Muscle layer of colon (tissue), 2 donors: ENCODE results near the gene PATZ1.

Experiments
- H3K27ac ChIP-seq: one replicate; pipeline ENCODE4 v1.7.0; 2013; ENCODE audit warnings: low read depth, mild to moderate bottlenecking, low read length, moderate library complexity
- H3K27me3 ChIP-seq, 2 donors: one replicate each; pipeline ENCODE4 v1.7.0; 2013; ENCODE audit warnings: low read length in 2 of 2, mild to moderate bottlenecking in 2 of 2; ENCODE audit not compliant: insufficient read depth in 2 of 2, control insufficient read depth in 1 of 2
- H3K36me3 ChIP-seq: one replicate; pipeline ENCODE4 v1.7.0; 2013; ENCODE audit warnings: mild to moderate bottlenecking, low read length; ENCODE audit not compliant: insufficient read depth
- H3K4me1 ChIP-seq: one replicate; pipeline ENCODE4 v1.7.0; 2013; ENCODE audit warnings: mild to moderate bottlenecking, low read length; ENCODE audit not compliant: insufficient read depth
- H3K4me3 ChIP-seq, 2 donors: one replicate each; pipeline ENCODE4 v1.7.0; 2013; ENCODE audit warnings: low read length in 2 of 2, low read depth in 1 of 2, mild to moderate bottlenecking in 1 of 2, moderate library complexity in 1 of 2
- H3K9ac ChIP-seq: one replicate; pipeline ENCODE4 v1.7.0; 2013; ENCODE audit warnings: low read length
- H3K9me3 ChIP-seq: one replicate; pipeline ENCODE4 v1.7.0; 2013; ENCODE audit warnings: mild to moderate bottlenecking, low read length
- donor health status: abdominal sarcoma.
- donor health status: Adenocarcinoma of cecum.

The PATZ1 gene

DNA sequence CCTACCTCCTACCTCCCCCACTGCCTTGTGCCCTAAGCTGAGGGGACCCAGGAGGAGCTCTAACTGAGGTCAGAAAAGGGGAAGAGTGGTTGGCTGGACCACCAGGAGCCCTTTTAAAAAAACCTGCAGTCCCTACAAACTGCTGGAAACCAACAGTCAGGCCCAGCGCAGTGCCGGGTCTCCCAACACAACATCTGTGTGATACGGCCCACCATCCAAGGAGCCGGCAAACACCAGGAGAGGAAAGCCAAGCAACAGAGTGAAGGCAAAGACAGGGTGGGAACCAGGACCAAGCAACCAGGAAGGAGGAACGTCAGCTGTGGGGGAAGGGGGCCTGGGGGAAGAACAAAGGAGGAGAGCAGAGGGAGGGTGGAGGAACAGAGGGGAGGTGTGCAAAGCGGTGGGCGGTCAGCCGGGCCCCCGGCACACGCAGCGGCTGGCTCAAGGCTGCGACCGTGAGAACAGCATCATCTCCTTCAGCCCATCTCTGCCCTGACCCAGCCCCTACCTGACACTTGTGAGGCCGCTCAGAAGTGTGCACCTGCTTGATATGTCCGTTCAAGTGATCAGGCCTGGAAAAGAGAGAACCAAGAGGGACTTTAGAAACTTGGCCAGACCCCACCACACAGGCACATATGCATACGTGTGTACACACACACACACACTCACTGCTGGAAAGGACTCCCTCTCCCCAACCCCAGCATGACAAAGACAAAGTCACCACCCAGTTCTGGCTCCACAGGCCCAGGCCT, 3.6 kb downstream of the PATZ1 start:
- Histone ChIP-seq H3K4me3 (peak overlapping the region in 1 of 2 donors; percentile 30), H3K9ac (peak overlapping the region; percentile 31), H3K9me3 (no peaks in the 10 kb centered on the region), H3K4me1 (peaks cover 47% of the 10 kb centered on the region), H3K27me3 (no peaks in the 10 kb centered on the region), H3K36me3 (peaks cover 47% of the 10 kb centered on the region), H3K27ac (peak overlapping the region; percentile 42)

GRCh38 chr22:31341386-31342088, 4.6 kb downstream of the PATZ1 start:
- Histone ChIP-seq H3K4me1 (peaks cover 47% of the 10 kb centered on the region), H3K9me3 (no peaks in the 10 kb centered on the region), H3K9ac (no peak overlapping the region), H3K36me3 (peaks cover 51% of the 10 kb centered on the region), H3K27me3 (no peaks in the 10 kb centered on the region), H3K4me3 (no peak overlapping the region), H3K27ac (no peak overlapping the region)

DNA sequence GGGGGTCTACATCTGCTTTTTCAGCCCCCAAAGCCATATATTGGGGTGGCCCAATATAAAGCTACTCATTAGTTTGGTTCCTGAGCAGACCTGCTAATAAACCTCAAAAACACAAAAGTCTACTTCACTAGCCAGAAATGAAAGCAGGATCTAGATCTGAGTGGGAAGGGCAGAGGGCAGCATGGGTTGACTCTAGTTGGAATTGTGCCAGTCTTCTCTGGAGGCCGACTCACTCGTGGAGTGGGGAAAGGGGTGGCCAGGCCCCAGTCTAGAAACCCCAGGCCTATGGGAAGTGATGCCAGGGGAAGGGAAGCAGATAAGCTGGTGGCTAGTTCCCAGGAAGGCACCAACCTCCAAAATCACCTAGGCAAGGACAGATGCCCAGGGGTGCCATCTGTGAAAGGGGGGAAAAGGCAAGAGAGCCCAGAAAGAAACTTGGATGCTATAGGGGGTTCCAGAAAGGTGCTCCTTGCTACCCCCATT, 5.3 kb downstream of the PATZ1 start:
- no peak overlapping the region for H3K27ac ChIP-seq
- no peak overlapping the region for H3K9ac ChIP-seq
- no peaks in the 10 kb centered on the region for H3K9me3 ChIP-seq
- peaks cover 47% of the 10 kb centered on the region for H3K4me1 ChIP-seq
- no peak overlapping the region for H3K4me3 ChIP-seq
- H3K36me3 ChIP-seq: peaks cover 55% of the 10 kb centered on the region
- H3K27me3 ChIP-seq: no peaks in the 10 kb centered on the region

DNA sequence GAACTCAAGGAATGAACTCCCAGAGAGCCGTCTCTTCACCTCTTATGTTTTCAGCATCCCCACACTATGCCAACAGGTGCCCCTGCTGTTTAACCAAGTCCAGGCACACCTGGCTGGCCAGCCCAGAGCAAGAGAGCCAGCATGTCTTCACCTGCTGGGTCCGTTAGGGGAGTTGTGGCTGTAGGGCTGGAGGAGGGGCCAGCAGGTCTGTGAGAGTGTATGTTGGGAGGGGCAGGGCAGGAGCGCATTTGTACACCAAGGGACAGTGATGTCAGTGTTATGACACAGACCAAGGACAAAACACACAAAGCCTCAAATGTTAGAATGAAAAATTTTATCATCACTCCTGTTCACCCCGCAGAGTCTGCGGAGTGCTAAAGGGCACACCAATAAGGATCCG, 5.8 kb downstream of the PATZ1 start:
- H3K27ac ChIP-seq: no peak overlapping the region
- H3K27me3 ChIP-seq: no peaks in the 10 kb centered on the region
- H3K4me3 ChIP-seq: no peak overlapping the region
- H3K9ac ChIP-seq: no peak overlapping the region
- no peaks in the 10 kb centered on the region for H3K9me3 ChIP-seq
- H3K4me1 ChIP-seq: peaks cover 47% of the 10 kb centered on the region
- H3K36me3 ChIP-seq: peaks cover 60% of the 10 kb centered on the region

DNA sequence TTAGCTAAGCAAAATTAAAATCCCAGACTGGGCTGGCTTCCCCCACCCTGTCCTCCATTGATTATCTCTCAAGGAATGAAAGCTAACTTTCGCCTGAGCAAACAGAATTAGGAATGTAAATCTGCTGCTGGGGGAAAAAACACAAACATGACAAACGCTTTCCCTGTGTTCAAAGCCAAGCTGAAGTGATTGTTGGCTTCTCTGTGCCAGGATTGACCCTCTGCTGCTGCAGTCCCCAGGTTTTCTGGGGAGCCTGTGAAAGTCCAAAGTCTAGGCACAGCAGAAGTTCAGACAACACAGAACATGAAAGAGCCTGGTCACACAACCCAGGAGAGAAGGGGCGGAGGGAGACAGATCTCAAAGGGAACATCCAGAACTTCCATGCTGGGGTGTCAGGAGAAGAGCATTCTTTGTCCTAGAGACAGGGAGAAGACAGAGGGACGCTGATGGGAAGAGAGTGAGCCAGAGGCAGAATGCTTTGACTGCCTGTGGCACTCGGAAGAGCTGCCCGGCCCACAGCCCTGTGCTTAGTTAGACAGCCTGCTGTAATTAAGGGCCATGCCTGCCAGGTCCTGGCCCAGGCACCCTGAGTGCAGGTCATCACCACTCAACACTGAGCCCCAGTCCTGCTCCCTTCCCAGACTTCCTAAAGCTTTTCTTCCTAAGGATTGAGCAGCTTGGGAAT, 6.9 kb downstream of the PATZ1 start:
- Histone ChIP-seq H3K27me3 (no peaks in the 10 kb centered on the region), H3K9me3 (no peaks in the 10 kb centered on the region), H3K9ac (no peak overlapping the region), H3K36me3 (peaks cover 70% of the 10 kb centered on the region), H3K4me1 (peaks cover 40% of the 10 kb centered on the region), H3K27ac (no peak overlapping the region), H3K4me3 (no peak overlapping the region)

- Histone ChIP-seq H3K9me3 (no peaks in the 10 kb centered on the region), H3K27me3 (no peaks in the 10 kb centered on the region), H3K4me1 (peaks cover 23% of the 10 kb centered on the region), H3K36me3 (peaks cover 78% of the 10 kb centered on the region), H3K9ac (no peak overlapping the region), H3K4me3 (no peak overlapping the region), H3K27ac (no peak overlapping the region)
Observed at GRCh38 chr22:31337178-31337577, 9.0 kb downstream of the PATZ1 start.

DNA sequence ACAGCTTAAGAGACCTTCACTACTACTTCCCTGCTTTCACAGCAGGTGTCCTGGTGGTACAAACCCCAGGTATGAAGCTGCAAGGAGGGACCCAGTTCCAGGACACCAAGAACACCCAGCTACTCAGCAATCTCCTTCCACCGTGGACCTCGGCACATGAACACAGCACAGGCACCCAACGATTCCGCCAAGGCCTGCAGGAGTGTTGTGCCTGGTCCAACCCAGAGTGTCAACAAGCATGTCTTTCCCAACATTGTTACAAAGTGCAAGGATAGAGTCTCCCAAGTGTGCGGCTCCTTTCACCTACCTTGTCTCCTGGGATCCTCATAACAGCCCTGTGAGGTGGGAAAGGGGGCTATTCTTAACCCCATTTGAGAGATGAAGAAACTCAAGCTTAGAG, 11.8 kb downstream of the PATZ1 start:
- peaks cover 67% of the 10 kb centered on the region for H3K36me3 ChIP-seq
- no peak overlapping the region for H3K27ac ChIP-seq
- H3K4me3 ChIP-seq: no peak overlapping the region
- H3K27me3 ChIP-seq: no peaks in the 10 kb centered on the region
- H3K4me1 ChIP-seq: peaks cover 8% of the 10 kb centered on the region
- no peak overlapping the region for H3K9ac ChIP-seq
- no peaks in the 10 kb centered on the region for H3K9me3 ChIP-seq

- H3K9me3 ChIP-seq: no peaks in the 10 kb centered on the region
- H3K4me3 ChIP-seq: no peak overlapping the region
- peaks cover 74% of the 10 kb centered on the region for H3K36me3 ChIP-seq
- H3K9ac ChIP-seq: no peak overlapping the region
- no peak overlapping the region for H3K27ac ChIP-seq
- H3K4me1 ChIP-seq: peaks cover 5% of the 10 kb centered on the region
- H3K27me3 ChIP-seq: no peaks in the 10 kb centered on the region
Observed at GRCh38 chr22:31333641-31334040, 12.5 kb downstream of the PATZ1 start.

DNA sequence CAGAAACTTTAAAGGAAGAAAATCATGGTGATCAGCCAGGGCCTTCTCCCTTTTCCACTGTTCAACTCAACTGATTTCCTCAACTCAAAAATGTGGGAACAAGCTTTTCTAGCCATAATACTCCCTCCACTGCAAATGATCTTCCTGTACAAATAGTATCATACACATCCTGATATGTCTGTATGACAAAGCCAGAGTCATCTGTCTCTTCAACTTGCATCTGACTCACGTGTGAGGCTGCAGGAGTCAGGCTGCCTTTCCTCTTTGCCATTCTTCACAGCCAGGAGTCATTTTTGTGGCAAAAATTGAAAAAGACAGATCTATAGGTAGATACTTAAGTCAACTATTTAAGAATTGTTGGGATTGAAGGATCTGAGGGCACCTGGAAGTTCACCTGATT, 13.3 kb downstream of the PATZ1 start:
- peaks cover 72% of the 10 kb centered on the region for H3K36me3 ChIP-seq
- H3K9ac ChIP-seq: no peak overlapping the region
- no peaks in the 10 kb centered on the region for H3K9me3 ChIP-seq
- H3K4me3 ChIP-seq: no peak overlapping the region
- H3K27ac ChIP-seq: no peak overlapping the region
- H3K27me3 ChIP-seq: no peaks in the 10 kb centered on the region
- H3K4me1 ChIP-seq: peaks cover 5% of the 10 kb centered on the region

DNA sequence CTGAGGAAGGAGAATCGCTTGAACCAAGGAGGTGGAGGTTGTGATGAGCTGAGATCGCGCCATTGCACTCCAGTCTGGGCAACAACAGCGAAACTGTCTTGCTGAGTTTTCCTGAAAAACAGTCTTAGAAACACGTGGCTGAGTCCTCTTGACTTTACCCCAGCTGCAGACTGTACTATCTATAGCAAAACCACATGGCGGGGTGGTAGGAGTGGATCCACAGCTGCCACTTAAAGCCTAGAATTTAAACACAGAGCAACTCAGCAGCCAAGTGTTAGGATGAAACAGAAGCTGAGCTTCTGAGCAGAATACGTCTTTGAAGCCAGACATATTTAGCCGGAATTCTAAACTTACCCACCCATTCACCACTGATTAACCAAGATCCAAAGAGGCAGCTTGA, 14.1 kb downstream of the PATZ1 start:
- H3K9ac ChIP-seq: no peak overlapping the region
- peaks cover 5% of the 10 kb centered on the region for H3K4me1 ChIP-seq
- no peak overlapping the region for H3K27ac ChIP-seq
- no peaks in the 10 kb centered on the region for H3K27me3 ChIP-seq
- no peak overlapping the region for H3K4me3 ChIP-seq
- peaks cover 73% of the 10 kb centered on the region for H3K36me3 ChIP-seq
- no peaks in the 10 kb centered on the region for H3K9me3 ChIP-seq

DNA sequence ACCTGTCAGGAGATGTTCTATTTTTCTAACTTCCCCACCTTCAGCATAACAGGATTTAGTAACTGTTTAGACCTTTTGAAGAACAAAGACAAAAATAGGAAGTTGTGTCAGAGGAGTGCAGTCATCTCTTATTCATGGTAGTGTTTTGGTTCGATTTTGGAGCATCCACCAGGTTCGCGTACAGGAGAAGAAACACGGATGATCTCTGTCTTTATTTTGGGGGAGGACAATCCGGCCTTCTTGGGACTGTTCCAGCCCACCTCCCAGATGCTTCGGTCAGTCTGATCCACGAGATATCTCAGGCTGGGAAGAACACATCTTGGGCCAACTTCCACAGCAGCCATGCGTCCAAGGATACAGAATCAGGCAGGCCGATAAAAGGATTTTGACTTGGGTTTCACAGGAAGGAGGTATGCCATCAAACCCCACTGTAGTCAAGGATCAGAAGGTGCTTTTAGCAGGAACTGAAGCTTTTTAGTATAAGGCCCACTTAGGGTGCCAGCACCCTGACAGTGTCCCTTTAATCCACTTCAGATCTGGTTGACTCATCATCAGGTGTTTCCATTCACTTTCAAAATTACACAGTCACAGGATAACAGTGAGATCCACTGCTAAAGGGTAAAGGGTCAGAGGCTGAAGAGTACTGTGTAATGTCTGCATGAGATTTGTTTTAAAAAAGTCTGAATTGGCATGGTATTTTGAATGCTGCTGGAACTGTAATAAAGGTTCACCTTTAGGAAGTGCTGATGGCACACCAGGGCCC, 16.5 kb downstream of the PATZ1 start:
- no peak overlapping the region for H3K4me3 ChIP-seq
- H3K36me3 ChIP-seq: peaks cover 74% of the 10 kb centered on the region
- no peak overlapping the region for H3K9ac ChIP-seq
- H3K9me3 ChIP-seq: no peaks in the 10 kb centered on the region
- H3K27ac ChIP-seq: no peak overlapping the region
- H3K27me3 ChIP-seq: no peaks in the 10 kb centered on the region
- H3K4me1 ChIP-seq: peaks cover 5% of the 10 kb centered on the region
